ENCODE data around the gene RPS24.
"Not testable (repeated sequence)": the region's sequence is repeated elsewhere in the genome, so short reads cannot be mapped to it uniquely, and the experiment has no call there.

Gene RPS24

DNA sequence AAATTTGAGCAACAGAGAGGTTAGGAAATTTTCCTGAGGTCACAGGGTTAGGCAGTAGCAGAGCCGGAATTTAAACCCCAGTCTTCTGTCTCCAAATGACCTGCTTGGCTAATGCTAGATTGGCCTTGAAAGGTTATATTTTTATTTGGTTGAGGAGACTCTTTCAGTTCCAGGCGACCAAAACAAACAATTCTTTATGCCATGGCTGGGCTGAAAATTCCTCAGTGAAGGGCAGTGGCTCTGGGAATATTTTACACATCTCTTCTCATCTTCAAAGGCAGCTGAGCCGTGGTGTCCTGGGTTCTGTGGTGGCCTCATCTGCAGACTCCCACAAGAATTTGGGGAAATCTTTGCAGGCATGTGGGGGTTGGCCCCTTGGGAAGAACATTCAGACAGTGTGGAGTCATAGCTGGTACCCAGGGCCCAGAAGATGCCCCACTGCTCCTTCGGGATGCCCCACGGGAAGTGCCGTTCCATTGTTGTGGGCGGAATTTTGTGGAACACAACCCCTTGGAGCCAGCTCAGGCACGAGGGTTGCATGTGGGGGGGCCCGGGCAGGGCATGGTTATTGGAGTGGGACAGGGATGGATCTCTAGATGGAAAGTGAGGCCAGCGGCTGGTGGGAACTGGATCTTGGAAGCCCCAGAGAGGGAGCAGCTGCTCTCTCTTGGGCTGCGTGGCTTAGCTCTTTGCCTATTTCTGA lies 33.2 kb downstream of the RPS24 start:
- Histone ChIP-seq H3K9ac (ENCODE audit: insufficient read length) (no peak overlapping the region), H3K4me3 (no peak overlapping the region), H3K36me3 (ENCODE audit: insufficient read depth, low read length) (no peaks in the 10 kb centered on the region), H3K27ac (no peak overlapping the region), H3K9me3 (ENCODE audit: low read depth, low read length) (no peaks in the 10 kb centered on the region)
- TF ChIP-seq POLR2AphosphoS5 (IDR thresholded peaks at IDR 0.05; ENCODE audit: borderline replicate concordance, low read depth, low read length): no peak
- TF ChIP-seq EZH2 (IDR thresholded peaks at IDR 0.05): no peak
- no peak for DNase-seq (ENCODE audit: low read depth, low spot score)

DNA sequence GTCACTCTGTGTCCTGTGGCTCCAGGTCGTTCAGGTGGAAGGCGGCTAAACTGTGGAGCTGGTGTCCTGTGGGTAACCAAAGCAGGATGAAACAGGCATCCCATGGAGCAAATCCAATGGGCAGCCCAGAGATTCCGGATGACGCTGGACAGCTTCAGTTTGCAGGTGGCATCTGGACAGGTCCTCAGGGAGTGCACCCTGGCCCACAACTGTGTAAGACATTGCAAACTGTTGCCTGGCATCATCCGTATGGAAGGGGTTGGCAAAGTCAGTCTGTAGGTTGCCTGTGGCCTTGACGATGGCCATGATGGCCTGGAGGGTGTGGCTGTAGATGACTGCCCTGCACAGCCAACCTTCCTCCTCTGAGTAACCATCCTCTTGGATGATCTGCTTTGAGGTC lies 35.5 kb downstream of the RPS24 start:
- Histone ChIP-seq H3K9ac (ENCODE audit: insufficient read length) (no peak overlapping the region), H3K9me3 (ENCODE audit: low read depth, low read length) (no peaks in the 10 kb centered on the region), H3K27ac (no peak overlapping the region), H3K4me3 (no peak overlapping the region), H3K36me3 (ENCODE audit: insufficient read depth, low read length) (no peaks in the 10 kb centered on the region)
- no peak for DNase-seq (ENCODE audit: low read depth, low spot score)
- TF ChIP-seq EZH2 (IDR thresholded peaks at IDR 0.05): no peak
- no peak for TF ChIP-seq FOXP2 (optimal IDR thresholded peaks at IDR 0.05; ENCODE audit: control extremely low read depth, extremely low read length, insufficient read depth)

DNA sequence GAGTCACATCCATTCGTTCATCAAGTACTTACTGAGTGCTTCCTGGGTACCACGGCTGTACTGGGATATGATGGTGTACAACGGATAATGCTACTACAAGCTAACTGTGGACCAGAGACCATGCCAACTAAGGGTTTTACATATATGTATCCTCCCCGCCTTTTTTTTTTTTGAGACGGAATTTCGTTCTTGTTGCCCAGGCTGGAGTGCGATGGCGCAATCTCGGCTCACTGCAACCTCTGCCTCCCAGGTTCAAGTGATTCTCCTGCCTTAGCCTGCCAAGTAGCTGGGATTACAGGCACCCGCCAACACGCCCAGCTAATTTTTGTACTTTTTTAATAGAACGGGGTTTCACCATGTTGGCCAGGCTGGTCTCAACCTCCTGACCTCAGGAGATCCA lies 36.4 kb downstream of the RPS24 start:
- not testable (repeated sequence) for H3K27ac ChIP-seq; H3K9ac ChIP-seq (ENCODE audit: insufficient read length); H3K9me3 ChIP-seq (ENCODE audit: low read depth, low read length); H3K4me3 ChIP-seq; DNase-seq (ENCODE audit: low read depth, low spot score); H3K36me3 ChIP-seq (ENCODE audit: insufficient read depth, low read length)

DNA sequence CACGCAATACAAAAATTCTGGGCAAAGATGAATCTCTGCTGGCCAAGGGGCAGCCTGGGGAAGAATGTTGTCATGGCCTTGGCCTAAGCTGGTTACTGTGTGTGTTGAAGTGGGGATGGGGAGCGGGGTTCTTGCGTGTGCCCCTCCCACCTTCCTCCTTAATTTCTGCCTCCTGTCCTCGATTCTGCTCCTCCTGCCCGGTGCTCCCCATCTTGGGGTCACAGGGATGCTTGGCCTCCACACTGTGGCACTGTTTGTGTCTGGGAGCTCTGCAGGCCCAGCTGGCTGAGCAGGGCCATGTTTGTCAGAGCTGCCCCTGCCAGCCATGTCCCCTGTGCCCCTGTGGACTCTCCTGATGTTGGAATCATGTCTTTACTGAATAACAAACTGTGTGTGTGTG lies 37.1 kb downstream of the RPS24 start:
- H3K4me3 ChIP-seq: no peak overlapping the region
- H3K36me3 ChIP-seq (ENCODE audit: insufficient read depth, low read length): no peaks in the 10 kb centered on the region
- no peak for DNase-seq (ENCODE audit: low read depth, low spot score)
- no peak for TF ChIP-seq EZH2 (IDR thresholded peaks at IDR 0.05)
- no peak for TF ChIP-seq POLR2AphosphoS5 (IDR thresholded peaks at IDR 0.05; ENCODE audit: borderline replicate concordance, low read depth, low read length)
- no peak for TF ChIP-seq FOXP2 (optimal IDR thresholded peaks at IDR 0.05; ENCODE audit: control extremely low read depth, extremely low read length, insufficient read depth)
- no peaks in the 10 kb centered on the region for H3K9me3 ChIP-seq (ENCODE audit: low read depth, low read length)
- H3K27ac ChIP-seq: no peak overlapping the region
- H3K9ac ChIP-seq (ENCODE audit: insufficient read length): no peak overlapping the region

DNA sequence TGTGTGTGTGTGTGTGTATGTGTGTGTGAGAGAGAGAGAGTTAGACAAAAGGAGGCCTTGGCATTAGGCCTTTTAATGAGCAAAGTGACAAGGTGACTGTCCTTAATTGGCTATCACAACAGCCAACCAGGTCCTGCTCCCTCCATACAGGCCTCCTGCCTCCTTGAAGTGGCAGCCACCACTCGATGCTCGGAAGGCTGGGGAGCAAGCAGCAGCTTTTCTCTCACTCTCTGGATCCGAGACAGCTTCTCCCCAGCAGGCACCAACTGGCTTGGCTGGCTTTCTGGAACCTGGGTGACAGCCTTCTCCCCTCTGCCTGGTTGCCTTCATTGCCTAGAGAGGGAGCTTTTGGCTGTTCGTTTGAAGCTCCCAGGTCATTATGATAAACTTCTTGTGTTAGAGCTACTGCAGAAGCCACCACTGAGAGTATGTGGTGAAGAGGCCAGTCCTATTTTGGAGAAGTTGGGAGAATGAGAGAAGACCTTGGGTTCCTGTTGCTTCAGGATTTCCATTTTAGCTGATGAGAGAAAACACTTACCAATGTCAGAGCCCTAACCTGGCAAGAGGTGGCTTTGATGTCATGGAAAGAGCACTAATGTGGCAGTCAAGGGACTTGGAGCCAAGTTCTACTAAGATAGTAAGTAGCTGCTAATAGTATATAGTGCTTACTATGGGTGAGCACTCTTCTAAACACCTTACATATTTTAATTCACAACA lies 37.6 kb downstream of the RPS24 start:
- H3K27ac ChIP-seq: no peak overlapping the region
- TF ChIP-seq EZH2 (IDR thresholded peaks at IDR 0.05) (no peak), POLR2AphosphoS5 (IDR thresholded peaks at IDR 0.05; ENCODE audit: borderline replicate concordance, low read depth, low read length) (no peak), FOXP2 (optimal IDR thresholded peaks at IDR 0.05; ENCODE audit: control extremely low read depth, extremely low read length, insufficient read depth) (no peak)
- no peak overlapping the region for H3K9ac ChIP-seq (ENCODE audit: insufficient read length)
- H3K9me3 ChIP-seq (ENCODE audit: low read depth, low read length): no peaks in the 10 kb centered on the region
- DNase-seq (ENCODE audit: low read depth, low spot score): no peak
- no peak overlapping the region for H3K4me3 ChIP-seq
- no peaks in the 10 kb centered on the region for H3K36me3 ChIP-seq (ENCODE audit: insufficient read depth, low read length)

DNA sequence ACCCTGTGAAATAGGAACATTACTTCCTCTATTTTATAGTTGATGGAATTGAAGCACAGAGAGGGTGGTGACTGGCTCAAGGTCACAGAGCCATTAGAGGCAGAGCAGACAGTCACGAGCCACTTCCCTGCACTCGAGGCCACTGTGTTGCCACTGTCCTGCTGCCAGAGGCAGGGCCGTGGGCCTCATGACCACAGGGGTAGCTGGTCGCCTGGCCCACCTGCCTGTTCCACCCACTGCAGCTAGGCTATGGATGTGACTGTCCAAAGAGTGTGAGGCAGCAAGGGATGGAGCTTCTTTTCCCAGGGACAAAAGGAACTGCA lies 38.2 kb downstream of the RPS24 start:
- Histone ChIP-seq H3K9me3 (ENCODE audit: low read depth, low read length) (no peaks in the 10 kb centered on the region), H3K27ac (no peak overlapping the region), H3K36me3 (ENCODE audit: insufficient read depth, low read length) (no peaks in the 10 kb centered on the region), H3K9ac (ENCODE audit: insufficient read length) (no peak overlapping the region), H3K4me3 (no peak overlapping the region)
- DNase-seq (ENCODE audit: low read depth, low spot score): no peak
- TF ChIP-seq POLR2AphosphoS5 (IDR thresholded peaks at IDR 0.05; ENCODE audit: borderline replicate concordance, low read depth, low read length) (no peak), FOXP2 (optimal IDR thresholded peaks at IDR 0.05; ENCODE audit: control extremely low read depth, extremely low read length, insufficient read depth) (no peak), EZH2 (IDR thresholded peaks at IDR 0.05) (no peak)

DNA sequence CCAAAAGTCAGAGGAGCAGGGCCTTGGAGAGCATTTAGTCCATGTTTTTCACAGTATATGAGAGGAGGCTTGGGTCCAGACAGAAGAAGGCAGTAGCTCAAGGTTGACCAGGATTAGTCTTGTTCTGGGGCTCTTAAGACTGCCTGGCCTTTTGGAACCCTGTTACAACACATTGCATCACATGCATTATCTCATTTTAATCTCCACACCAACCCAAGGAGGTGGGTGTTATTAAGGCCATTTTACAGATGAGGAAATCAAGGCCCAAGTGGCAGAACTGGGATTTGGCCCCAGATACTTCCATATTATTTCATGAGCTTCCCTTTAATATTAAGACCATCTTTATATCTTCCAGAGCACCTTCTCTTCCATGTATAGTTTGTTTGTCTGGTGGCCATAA lies 38.8 kb downstream of the RPS24 start:
- H3K9me3 ChIP-seq (ENCODE audit: low read depth, low read length): no peaks in the 10 kb centered on the region
- no peak overlapping the region for H3K27ac ChIP-seq
- no peaks in the 10 kb centered on the region for H3K36me3 ChIP-seq (ENCODE audit: insufficient read depth, low read length)
- no peak overlapping the region for H3K4me3 ChIP-seq
- no peak for DNase-seq (ENCODE audit: low read depth, low spot score)
- H3K9ac ChIP-seq (ENCODE audit: insufficient read length): no peak overlapping the region
- TF ChIP-seq POLR2AphosphoS5 (IDR thresholded peaks at IDR 0.05; ENCODE audit: borderline replicate concordance, low read depth, low read length) (no peak), FOXP2 (optimal IDR thresholded peaks at IDR 0.05; ENCODE audit: control extremely low read depth, extremely low read length, insufficient read depth) (no peak), EZH2 (IDR thresholded peaks at IDR 0.05) (no peak)

DNA sequence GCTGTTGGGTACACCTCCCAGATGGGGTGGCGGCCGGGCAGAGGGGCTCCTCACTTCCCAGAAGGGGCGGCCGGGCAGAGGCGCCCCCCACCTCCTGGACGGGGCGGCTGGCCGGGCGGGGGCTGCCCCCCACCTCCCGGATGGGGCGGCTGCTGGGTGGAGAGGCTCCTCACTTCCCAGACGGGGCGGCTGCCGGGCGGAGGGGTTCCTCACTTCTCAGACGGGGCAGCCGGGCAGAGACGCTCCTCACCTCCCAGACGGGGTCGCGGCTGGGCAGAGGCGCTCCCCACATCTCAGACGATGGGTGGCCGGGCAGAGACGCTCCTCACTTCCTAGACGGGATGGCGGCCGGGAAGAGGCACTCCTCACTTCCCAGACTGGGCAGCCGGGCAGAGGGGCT lies 42.1 kb downstream of the RPS24 start:
- DNase-seq (ENCODE audit: low read depth, low spot score); H3K9ac ChIP-seq (ENCODE audit: insufficient read length); H3K9me3 ChIP-seq (ENCODE audit: low read depth, low read length); H3K27ac ChIP-seq; H3K4me3 ChIP-seq; H3K36me3 ChIP-seq (ENCODE audit: insufficient read depth, low read length): not testable (repeated sequence)

DNA sequence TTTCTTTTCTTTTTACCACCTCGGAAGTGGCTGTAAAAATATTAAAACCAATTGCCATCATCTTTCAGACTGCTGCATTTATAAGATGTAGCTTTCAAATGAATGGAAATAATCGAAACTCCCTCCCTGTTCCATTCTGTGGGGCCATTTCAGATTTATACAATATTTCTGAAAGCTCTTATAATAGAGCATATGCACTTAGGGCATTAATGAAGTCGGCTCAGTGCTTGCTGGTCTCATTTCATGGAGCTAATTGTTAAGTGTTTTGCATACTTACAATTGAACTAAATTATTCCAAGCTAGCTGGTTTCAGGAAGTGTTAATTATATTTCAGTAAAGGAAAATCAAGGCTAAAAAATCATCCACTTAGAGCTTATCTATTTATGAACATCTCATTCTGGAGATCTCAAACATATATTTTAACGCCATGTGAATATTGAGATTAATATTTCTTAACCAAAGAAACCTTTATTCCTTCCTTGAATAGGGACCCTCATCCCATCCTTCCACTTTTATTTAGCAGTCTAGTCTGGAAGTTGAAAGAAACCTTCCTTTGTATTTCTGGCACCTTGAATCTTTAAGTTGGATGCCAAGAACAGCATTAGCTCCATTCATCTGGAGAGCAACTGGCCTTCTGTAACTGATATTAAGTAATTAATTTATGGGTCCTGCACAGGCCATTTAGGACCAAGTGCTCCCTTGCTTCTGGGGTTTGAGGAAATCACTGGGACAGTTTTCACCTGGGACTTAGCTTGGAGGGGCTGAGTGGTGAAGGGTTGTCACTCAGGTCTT lies 45.1 kb downstream of the RPS24 start:
- H3K4me3 ChIP-seq: no peak overlapping the region
- H3K36me3 ChIP-seq (ENCODE audit: insufficient read depth, low read length): no peaks in the 10 kb centered on the region
- no peak overlapping the region for H3K9ac ChIP-seq (ENCODE audit: insufficient read length)
- DNase-seq (ENCODE audit: low read depth, low spot score): no peak
- no peak overlapping the region for H3K27ac ChIP-seq
- no peaks in the 10 kb centered on the region for H3K9me3 ChIP-seq (ENCODE audit: low read depth, low read length)
- TF ChIP-seq FOXP2 (optimal IDR thresholded peaks at IDR 0.05; ENCODE audit: control extremely low read depth, extremely low read length, insufficient read depth) (no peak), EZH2 (IDR thresholded peaks at IDR 0.05) (no peak), POLR2AphosphoS5 (IDR thresholded peaks at IDR 0.05; ENCODE audit: borderline replicate concordance, low read depth, low read length) (no peak)
